HG03571 (cell line): ENCODE results near the gene DAAM2.

Source experiments
- ATAC-seq: cut with Tn5 transposase; IDR thresholded peaks from one replicate; pipeline ENCODE4 v1.9.1; 2021; ENCODE audit not compliant: unreplicated experiment

DAAM2 gene

DNA sequence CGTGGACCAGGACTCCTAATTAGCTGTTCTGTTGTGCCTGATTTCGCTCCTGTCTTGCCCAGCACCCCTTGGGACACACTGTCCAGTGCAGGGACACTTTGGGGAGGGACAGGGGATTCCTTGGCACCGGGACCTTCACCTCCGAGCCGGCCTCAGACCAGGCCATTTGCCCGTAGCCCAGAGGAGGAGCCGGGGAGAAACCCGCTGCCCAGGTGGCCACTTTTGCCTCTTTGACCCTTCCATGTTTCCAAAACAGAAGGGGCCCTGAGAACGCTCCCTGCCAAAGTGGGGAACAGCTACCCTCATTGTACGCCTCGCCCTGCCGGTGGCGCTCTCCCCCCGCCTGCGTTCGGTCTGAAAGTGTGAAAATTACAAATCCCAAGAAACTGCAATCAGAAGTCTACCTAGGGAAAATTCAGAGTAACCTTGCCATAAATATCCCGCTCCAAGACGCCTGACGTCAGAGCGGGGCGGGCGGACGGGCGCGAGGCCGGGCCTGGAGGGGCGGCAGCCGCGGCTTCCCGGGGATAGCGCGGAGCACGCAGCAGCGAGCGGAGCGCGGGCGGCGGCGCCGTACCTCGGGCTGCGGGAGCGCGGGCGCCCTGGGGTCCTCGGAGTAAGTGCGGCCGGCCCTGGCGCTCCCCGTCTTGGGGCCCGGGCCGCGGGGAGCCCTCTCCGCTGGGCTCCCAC is at the start of gene DAAM2:
Gene DAAM2, plus strand, starts transcription at position 527 of the 690 bp plus-strand sequence. CDS start 63,927 bp downstream, outside the sequence.
- ATAC-seq, result no peak

DNA sequence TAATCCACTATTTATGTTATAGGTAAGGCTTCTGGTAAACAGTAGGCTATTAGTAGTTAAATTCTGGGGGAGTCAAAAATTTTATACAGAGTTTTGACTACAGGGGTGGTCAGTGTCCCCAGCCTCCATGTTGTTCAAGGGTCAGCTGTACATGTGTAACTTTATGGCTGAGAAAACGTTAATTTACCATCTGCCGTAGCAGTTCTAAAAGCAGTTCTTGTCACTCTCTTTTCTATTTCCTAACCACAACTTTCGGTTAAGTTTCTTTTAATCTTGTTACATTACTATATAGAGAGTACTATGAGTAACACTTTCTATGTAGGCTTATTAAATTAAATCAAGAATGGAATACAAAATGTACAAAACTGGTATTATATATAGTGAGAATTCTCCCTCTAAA is 45.4 kb upstream of the DAAM2 start:
- no peak for ATAC-seq

DNA sequence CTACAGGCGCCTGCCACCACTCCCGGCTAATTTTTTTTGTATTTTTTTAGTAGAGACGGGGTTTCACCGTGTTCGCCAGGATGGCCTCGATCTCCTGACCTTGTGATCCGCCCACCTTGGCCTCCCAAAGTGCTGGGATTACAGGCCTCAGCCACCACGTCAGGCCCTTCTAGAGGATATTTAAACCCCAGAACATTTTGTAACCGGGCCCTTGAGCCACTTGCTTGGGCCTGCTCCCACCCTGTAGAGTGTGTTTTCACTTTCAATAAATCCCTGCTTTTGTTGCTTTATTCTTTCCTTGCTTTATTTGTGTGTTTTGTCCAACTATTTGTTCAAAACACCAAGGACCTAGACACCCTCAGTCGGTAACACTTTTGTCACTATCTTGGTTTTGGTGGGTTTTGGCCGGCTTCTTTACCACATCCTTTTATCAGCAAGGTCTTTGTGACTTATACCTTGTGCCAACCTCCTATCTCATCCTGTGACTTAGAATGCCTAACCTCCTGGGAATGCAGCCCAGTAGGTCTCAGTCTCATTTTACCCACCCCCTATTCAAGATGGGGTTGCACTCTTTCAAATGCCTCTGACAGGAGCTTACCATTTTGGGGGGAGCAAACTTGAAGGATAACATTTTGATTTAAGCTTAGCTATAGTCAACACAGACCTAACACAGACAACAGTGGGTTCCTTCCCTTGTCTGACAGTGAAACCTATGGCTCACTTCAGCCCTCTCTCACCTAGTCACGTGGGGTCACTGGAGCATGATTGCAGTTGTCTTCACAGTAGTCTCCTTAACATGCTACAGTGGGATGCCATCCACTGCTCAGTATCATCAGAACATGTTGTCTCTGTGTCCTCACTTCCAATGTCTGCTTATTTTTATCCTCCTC is 39.1 kb upstream of the DAAM2 start:
- ATAC-seq, result no peak

DNA sequence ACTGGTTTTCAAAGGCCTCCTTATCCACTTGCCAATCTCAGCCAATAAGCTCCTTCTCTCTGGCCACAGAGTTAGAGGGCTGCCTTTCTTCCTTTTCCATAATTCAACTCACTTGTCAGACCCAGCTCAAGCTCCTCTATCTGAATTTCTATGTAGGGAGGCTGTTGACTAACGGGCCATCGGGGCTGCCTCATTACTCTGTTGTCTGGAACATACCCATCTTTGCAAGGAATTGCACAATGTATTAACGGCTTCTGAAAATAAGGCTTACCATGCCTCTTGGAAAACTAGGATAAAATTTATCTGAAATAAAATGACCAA is 38.5 kb upstream of the DAAM2 start:
- no peak for ATAC-seq

DNA sequence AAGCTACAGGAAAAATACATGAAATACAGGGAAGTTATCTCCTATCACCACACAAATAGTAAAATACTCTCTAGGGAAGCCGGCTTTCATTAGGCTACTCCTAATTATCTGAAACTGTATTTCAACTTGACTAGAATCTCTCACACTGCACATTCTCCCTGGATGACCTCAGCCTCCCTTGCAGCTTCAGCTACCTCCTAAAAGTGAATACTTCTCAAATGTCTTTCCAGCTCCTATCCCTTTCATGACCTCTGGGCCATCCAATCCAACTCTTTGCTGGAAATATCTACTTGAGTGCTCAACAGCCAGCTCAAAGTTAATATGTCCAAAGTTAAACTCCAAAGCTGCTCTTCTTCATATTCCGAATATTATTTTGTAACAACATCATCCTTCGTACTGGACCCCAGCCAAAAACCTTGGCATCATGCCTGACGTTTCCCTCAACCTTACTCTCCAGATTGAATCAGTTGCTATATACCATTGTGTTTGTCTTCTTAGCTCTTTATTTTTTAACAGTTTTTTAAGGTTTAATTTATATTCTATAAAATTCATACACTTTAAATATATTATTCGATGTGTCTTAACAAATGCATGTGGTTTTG is 37.6 kb upstream of the DAAM2 start:
- no peak for ATAC-seq

DNA sequence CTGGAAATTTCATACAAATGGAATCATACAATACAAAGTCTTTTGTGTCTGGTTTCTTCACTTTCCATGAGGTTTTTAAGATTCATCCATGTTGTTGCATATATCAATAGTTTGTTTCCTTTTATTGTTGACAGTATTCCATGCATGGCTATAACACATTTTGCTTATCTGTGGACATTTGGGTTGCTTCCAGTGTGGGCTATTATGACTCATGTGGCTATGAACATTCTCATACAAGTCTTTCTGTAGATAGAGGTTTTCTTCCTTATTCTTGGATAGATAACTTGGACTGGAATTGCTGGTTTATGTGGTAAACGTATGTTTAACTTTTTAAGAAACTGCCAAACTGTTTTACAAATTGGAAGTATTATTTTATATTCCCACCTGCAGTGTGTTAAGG is 36.9 kb upstream of the DAAM2 start:
- ATAC-seq, result no peak

DNA sequence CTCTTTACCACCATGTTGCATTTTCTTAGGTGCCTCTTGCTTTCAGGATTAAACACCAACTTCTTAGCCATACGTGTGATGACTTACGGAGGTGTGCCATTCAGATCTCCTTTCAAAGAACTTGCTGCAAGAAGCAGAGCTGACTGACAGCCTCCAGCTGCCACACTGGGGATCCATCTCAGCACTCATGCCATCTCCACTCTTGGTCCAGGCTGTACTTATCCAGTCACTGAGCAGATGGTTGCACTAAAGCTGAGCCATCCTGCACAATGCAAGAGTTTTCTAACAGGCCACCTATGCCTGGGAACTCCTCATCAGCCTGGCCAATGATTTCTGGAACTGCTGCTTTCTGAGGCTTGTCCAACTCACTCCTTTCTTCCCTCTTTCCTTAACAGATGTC is 35.6 kb upstream of the DAAM2 start:
- no peak for ATAC-seq

DNA sequence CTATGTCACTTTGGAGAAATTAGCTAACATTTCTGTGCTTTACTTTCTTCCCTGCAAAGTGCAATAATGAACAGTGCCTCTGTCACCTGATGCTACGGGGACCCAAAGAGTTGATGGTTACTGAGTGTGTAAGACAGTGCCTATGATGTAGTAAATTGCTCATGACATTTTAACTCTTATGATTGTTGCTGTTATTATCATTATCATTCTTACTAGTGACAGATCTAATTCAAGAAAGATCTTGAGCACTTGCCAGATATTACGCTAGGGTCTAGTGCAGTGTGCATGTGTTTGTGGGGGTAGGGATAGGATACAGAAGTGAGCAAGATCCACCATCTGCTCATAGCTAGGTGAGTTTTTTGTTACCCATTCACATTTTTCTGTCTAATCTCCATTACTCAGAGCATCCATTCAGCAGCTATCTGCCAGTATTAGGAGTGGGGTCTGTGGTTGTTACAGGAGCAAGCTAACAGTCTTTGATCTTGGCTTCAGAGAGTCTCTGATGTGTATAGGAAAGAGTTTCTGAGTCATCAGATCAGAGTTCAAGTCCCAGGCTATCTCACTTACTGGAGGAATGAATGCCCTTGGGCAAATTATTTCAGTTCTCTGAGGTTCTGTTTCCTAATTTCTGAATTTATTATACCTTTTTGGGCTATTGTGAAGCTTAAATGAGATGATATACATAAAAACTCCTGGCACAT is 33.1 kb upstream of the DAAM2 start:
- no peak for ATAC-seq

DNA sequence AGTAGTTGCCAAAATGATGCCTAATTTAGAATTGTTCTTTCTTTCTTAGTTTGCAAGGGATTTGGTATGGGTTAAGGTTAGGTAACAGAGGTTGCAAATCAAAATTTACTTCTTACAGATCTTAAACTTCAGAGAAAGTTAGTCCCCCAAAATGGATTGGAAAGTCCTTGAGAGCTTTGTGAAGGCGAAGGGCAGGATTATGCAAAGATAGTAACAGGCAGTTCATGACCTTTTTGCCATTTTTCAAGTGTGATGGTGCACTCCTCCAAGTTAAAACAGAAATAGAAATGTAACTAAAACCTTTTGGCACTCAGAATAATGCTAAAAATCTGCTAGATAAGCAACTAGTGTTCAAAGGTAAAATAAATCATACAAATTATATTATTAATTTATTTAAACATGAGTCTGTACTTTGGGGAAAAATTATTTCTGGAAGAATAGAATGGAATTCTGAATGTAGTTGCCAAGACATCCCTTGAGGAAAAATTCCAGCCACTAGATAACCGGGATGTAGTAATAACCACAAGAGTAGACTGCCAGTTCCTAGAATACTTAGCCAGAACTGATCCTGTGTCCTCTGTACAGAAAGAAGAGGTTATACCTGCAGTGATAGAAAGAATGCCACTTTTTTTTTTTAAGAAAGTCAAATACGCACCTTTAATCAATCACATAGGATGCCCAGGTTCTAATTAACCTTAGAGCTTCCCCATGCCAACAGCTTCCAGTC is 31.8 kb upstream of the DAAM2 start:
- ATAC-seq, result no peak

DNA sequence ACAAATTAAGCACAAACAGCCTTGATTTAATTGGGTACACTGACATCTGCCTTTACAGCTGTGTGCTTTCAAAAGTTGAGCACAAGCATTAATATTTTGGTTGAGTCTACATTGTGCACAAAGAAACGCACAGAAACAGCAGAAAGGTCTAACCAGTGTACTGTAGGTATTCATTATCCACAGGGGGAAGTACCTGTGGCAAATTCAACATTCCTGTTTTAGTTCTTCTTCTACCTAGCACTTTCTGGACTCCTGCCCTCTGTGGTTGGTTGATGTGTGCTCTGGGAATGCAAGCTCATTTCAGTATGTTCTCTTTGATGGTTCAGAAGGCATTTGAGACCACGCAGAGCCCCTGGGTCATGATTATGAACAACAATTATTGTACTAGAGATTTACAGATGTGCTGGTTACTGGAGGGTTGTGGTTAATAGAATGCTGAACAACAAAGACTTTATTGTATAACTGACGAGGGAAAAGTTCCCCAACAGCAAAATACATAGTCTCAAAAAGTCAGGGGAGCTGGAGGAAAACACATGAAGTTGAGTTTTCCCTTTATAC is 26.6 kb upstream of the DAAM2 start:
- ATAC-seq, result no peak

DNA sequence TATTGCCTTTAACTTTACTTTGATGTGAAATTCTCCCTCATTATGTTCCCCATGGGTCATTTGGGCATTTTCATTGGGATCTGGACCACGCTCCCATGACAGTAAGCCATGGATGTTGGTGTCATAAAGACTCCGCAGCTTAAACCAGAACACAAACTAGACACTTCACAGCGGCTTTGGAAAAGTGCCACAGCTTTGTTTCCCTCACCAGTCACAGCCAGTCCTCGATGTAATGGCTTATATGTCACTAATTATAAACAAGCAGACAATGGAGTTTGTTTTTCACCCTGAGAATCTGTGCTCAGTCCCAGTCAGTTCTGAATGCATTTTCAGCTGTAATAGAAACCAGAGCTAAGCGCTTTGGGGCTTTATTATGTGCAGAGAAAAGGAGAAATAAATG is 23.2 kb upstream of the DAAM2 start:
- no peak for ATAC-seq

DNA sequence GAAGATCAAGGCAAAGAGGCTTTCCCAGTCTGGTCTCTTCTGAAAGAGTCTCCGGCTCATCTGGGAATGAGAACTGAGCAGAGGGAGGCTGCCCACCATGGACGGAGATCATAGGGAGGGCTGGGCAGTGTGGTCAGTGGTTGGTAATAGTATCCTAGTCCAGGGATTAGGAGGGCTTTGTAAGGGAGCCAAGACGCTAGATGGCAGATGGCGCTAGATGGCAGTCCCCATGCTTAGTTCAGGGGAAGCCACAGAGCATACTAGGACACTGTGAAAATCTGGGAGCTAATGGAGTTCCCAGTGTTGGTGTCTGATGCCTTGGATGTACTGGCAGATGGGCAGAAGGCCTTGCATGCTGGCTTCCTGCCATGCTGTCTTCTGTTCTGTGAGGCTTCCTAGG is 21.7 kb upstream of the DAAM2 start:
- no peak for ATAC-seq

DNA sequence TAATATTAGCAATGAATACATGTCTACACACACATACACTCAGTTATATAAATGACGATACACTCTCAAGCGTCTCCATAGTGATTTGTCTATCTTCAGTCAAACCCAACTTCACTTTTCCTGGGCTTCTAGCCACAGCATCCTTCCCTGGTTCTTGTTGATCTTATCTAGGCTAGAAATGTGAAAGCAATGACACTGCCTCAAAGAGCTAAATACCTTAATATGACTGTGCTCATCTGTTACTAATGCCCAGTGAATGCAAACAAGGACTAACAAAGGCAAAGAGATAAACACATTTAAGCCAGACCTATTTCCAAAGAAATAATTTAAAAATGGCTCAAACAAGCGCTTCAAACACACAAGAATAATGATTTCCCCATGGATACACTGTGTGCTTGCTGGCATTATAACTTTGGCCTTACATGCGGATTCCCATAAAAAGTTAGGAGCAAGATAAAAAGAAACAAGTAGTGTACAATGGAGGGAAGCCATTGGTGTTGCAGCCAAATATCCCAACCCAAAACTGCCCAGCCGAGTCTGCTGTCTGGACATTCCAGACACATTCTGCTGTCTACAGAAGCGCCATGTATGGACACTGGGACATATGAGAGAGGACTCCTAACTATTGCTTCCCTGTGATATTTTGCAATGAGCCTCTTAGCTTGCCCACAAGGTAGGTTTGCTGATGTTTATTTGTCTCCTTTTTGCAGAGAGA is 19.5 kb upstream of the DAAM2 start:
- ATAC-seq, result no peak

DNA sequence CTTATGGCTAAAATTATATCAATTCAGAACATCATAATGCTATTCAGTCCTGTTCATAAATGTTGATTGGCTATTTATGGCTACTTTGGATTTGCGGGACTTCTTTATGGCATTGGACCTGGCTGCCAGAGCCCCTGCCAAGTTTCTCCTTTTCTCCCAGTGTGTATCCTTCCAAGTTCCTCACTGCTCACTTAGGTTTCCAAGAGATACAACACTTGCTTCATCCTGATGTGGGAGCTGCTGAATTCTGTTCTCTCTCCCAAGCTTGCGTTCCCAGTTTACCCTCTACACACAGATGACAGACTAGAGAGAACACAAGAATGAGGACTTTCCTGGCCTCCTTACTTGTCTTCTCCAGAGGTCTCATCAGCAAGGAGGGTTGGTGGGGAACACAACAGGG is 18.4 kb upstream of the DAAM2 start:
- no peak for ATAC-seq

DNA sequence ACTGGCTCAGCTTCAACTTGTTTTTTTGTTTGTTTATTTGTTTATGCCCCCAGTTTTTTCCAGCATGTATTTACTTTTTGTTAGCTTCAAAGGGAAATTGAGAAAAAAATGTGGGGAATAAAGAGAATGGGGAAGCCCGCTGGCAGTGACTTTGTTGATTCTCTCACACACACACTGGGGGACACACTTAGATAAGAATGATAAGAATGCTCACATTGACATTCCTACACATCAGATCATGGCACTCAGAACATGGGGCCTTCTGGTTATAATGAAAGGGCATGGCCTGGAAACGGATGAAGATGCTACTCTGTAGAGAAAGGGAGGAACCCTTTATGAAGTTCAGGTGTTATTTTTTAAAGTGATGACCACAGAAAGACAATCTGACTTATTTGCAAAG is 15.6 kb upstream of the DAAM2 start:
- no peak for ATAC-seq

DNA sequence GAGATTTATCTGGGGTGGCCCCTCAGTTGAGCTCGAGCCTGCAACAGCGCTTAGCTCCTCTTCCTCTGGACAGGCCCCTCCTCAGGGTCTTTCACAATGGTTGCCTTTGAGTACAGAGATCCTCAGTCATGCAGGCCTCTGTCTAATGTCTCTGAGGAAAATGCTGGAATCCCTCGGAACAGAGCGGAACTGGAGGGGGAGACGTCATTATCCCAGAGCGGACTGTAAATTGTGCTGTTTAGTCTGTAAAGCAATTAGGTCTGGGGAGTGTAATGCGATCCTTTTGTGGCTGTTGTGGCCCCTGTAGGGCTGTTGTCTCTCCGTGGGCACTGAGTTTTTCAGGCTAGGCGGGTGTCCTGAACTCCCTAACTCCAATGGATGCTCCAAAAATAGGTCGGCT is 15.0 kb upstream of the DAAM2 start:
- no peak for ATAC-seq

DNA sequence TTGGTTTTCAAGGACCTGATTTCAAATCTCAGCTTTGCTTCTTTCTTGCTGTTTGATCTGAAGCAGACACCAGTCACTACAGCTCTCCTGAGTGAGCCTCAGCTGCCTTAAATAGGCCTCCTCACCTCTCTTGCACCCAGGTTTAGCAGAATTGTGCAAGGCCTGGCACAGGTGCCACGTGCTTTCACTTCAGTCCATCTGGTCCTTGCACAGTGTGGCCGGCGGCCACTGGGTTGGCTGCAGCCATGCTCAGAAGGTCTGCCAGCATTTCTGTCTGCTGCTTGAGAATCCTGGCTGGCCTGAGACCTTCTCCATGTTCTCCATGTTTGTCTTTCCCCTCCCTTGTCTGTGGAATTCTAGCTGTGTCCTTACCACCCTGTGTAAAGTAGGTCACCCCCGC is 14.5 kb upstream of the DAAM2 start:
- no peak for ATAC-seq

DNA sequence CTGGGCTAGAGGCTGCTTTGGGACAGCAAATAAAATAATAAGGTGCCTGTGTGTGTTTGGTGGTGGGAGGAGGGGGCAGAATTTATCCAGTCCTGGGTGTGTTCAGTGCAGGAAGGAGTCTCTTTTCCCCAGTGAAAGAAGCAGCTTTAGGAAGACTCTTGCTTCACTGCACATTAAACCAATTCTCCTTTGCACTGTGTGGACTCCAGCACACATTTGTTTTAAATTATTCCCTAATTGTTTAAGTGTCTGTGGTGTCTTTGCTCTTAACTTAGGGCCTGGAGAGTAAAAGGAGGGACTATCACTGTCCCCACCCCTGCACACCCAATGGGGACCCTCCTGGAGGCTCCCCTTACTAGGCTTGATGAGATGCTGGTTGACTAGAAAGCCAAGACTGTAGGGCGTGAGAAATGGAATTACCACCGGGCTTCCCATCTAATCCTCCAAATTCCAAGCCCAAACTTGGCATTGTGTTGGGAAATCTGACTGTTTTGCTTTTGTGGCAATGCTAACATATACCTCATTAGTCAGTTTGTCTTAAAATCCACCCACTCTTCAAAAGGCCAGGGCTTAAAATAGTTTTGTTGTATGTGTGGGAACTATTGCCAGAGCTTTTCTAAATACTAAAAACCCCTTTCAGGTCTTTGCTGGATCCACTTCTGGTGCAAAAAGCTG is 13.5 kb upstream of the DAAM2 start:
- no peak for ATAC-seq

DNA sequence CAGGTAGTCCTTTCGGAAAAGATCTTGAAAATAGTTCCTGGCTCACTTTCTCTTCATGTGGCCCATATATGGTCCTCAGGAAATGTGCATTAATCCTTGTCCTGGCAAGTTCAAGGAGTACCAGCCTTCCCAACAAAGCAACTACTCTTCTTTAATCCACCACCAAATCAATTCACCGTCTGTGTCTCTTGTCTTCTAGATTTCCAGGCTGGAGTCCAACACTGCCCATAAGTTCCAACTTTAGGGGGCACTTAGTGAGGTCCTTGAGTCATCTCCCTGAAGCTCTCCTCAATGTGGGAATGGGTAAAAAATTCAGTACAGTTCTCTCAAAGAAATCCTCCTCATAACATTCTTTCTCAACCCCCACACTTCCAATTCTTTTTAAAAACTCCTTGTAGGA is 6.9 kb upstream of the DAAM2 start:
- ATAC-seq, result no peak
